Stimulated activated CD4-positive, alpha-beta T cell treated with anti-CD3 and anti-CD28 coated beads, Interleukin-15, amount 100 ng/mL, for 1 hour (primary cell): ENCODE results near the gene PHTF1.
"Not testable (repeated sequence)": the region's sequence is repeated elsewhere in the genome, so short reads cannot be mapped to it uniquely, and the experiment has no call there.

ENCODE experiments used
- DNase-seq, 2 donors: peaks; one replicate each; pipeline ENCODE4 v3.0.0-alpha.2; 2020; ENCODE audit warnings: low read depth in 1 of 2, low spot score in 1 of 2

Gene PHTF1

GRCh38 chr1:113779542-113779941, 20.3 kb upstream of the PHTF1 start:
- DNase-seq, result no peak

- DNase-seq, result no peak
Measured at GRCh38 chr1:113777561-113777960, 18.3 kb upstream of the PHTF1 start.

- no peak for DNase-seq
Measured at GRCh38 chr1:113770031-113770430, 10.7 kb upstream of the PHTF1 start.

GRCh38 chr1:113769601-113769970, 10.3 kb upstream of the PHTF1 start:
- no peak for DNase-seq

GRCh38 chr1:113768916-113769600, 9.8 kb upstream of the PHTF1 start:
- DNase-seq, result no peak

- no peak for DNase-seq
Measured at GRCh38 chr1:113765306-113766230, 6.3 kb upstream of the PHTF1 start.

GRCh38 chr1:113763661-113764060, 4.4 kb upstream of the PHTF1 start:
- DNase-seq, result no peak

GRCh38 chr1:113761937-113762336, 2.7 kb upstream of the PHTF1 start:
- DNase-seq, result no peak

GRCh38 chr1:113760102-113761080, 1.1 kb upstream of the PHTF1 start:
- no peak for DNase-seq

GRCh38 chr1:113758631-113759332, 504 bp downstream of the PHTF1 start:
- peak in 1 of 2 donors; percentile 21 for DNase-seq

GRCh38 chr1:113756461-113756860, 2.8 kb downstream of the PHTF1 start:
- DNase-seq, result no peak

GRCh38 chr1:113753333-113753732, 6.0 kb downstream of the PHTF1 start:
- DNase-seq, result not testable (repeated sequence)

- DNase-seq, result no peak
Measured at GRCh38 chr1:113751516-113751915, 7.8 kb downstream of the PHTF1 start.

GRCh38 chr1:113751114-113751513, 8.2 kb downstream of the PHTF1 start:
- DNase-seq, result no peak

- DNase-seq, result no peak
Measured at GRCh38 chr1:113749402-113749801, 9.9 kb downstream of the PHTF1 start.

GRCh38 chr1:113747376-113747775, 11.9 kb downstream of the PHTF1 start:
- DNase-seq, result no peak

GRCh38 chr1:113745425-113745824, 13.9 kb downstream of the PHTF1 start:
- DNase-seq, result no peak

- DNase-seq, result no peak
Measured at GRCh38 chr1:113744114-113744513, 15.2 kb downstream of the PHTF1 start.

GRCh38 chr1:113742515-113742914, 16.8 kb downstream of the PHTF1 start:
- DNase-seq, result no peak

GRCh38 chr1:113734357-113735055, 24.8 kb downstream of the PHTF1 start:
- no peak for DNase-seq
